Endothelial cell of umbilical vein (primary cell): ENCODE results near the gene CALY. TPM values are rescaled to one million over a fixed set of nuclear protein-coding genes. Genes with fewer than 3 reads are reported as not detected.

Source experiments
- BruUV-seq: library from RNA; stranded (reverse); fragments of 400-500 nt; replicated peaks from 2 replicates; lab custom pipeline; 2021; lab: Mats Ljungman, UMichigan
- CTCF ChIA-PET: fragments of 300-600, 350-600 bp; sonication (Branson Sonifier 250); formaldehyde crosslinking; loops from one replicate; lab custom pipeline; 2021; ENCODE audit warnings: antibody characterized with exemption, inconsistent platforms; lab: Charles Lee
- POLR2A ChIA-PET: fragments of 300-600, 350-600 bp; sonication (Branson Sonifier 250); formaldehyde crosslinking; loops from one replicate; lab custom pipeline; 2021; ENCODE audit warnings: antibody characterized with exemption, inconsistent platforms; lab: Charles Lee
- DNase-seq: peaks from one replicate; pipeline ENCODE4 v3.0.0-alpha.2; 2011; ENCODE audit warnings: low read depth, low spot score
- FAIRE-seq: peaks from 2 replicates; lab custom pipeline; 2011; peaks lifted over from hg19 to GRCh38; lab: Jason Lieb, UNC
- H2AFZ ChIP-seq: 2 replicates; pipeline ENCODE4 v1.6.0; 2012; ENCODE audit warnings: low read depth, low read length, control low read depth, inconsistent platforms
- H3K27ac ChIP-seq: 2 replicates; pipeline ENCODE4 v1.5.1; 2011; ENCODE audit warnings: low read depth, mild to moderate bottlenecking, control low read depth, low read length, moderate library complexity; ENCODE audit not compliant: insufficient read depth
- H3K27me3 ChIP-seq, 2 experiments: 2 replicates each; pipeline versions ENCODE4 v1.6.0 to v1.6.1; 2011; ENCODE audit warnings: low read length in 2 of 2, mixed read lengths in 1 of 2; ENCODE audit not compliant: control insufficient read depth in 2 of 2, insufficient read depth in 2 of 2
- H3K36me3 ChIP-seq, 2 experiments: 2 replicates in 1 of 2; 3 replicates in 1 of 2; pipeline ENCODE4 v1.5.1; 2011; ENCODE audit warnings: low read length in 2 of 2, mild to moderate bottlenecking in 1 of 2, moderate library complexity in 1 of 2; ENCODE audit not compliant: control insufficient read depth in 2 of 2, insufficient read depth in 2 of 2; ENCODE audit errors: extremely low read depth in 1 of 2
- H3K4me1 ChIP-seq: 3 replicates; pipeline ENCODE4 v1.5.1; 2011; ENCODE audit warnings: mild to moderate bottlenecking, low read length; ENCODE audit not compliant: control insufficient read depth, insufficient read depth; ENCODE audit errors: extremely low read depth
- H3K4me2 ChIP-seq: 2 replicates; pipeline ENCODE4 v1.6.1; 2011; ENCODE audit warnings: low read length, control low read depth, mixed read lengths; ENCODE audit not compliant: insufficient read depth
- H3K4me3 ChIP-seq, 3 experiments: fragments of 200-600 bp in 1 of 3; sonication (generic), shearing (Covaris generic) in 1 of 3; replicated peaks in 1 of 3; 2 replicates each; pipeline ENCODE4 v1.5.1; 2011 to 2016; ENCODE audit warnings: control low read depth in 3 of 3, low read length in 3 of 3, mild to moderate bottlenecking in 2 of 3, inconsistent platforms in 1 of 3, low read depth in 1 of 3, moderate library complexity in 1 of 3; ENCODE audit not compliant: insufficient read depth in 1 of 3
- H3K79me2 ChIP-seq: 2 replicates; pipeline ENCODE4 v1.6.0; 2012; ENCODE audit warnings: low read length, inconsistent platforms; ENCODE audit not compliant: control insufficient read depth, insufficient read depth
- H3K9ac ChIP-seq: replicated peaks from 2 replicates; pipeline ENCODE3; 2011; ENCODE audit warnings: low read length, control low read depth; ENCODE audit not compliant: insufficient read depth; ENCODE audit errors: extremely low read depth
- H3K9me1 ChIP-seq: replicated peaks from 3 replicates; pipeline ENCODE4 v1.6.0; 2011; ENCODE audit warnings: mild to moderate bottlenecking, low read length; ENCODE audit not compliant: control insufficient read depth, insufficient read depth; ENCODE audit errors: extremely low read depth
- H3K9me3 ChIP-seq: replicated peaks from 2 replicates; pipeline ENCODE4 v1.5.1; 2012; ENCODE audit warnings: low read length, inconsistent platforms; ENCODE audit not compliant: control insufficient read depth, insufficient read depth
- H4K20me1 ChIP-seq: replicated peaks from 2 replicates; pipeline ENCODE3; 2011; ENCODE audit warnings: mild to moderate bottlenecking, low read length; ENCODE audit not compliant: control insufficient read depth, insufficient read depth; ENCODE audit errors: extremely low read depth
- EZH2 ChIP-seq: IDR thresholded peaks from 2 replicates; pipeline ENCODE4 v1.6.1; 2012; ENCODE audit warnings: borderline replicate concordance, low read depth, mild to moderate bottlenecking, moderate library complexity, low read length, inconsistent platforms; ENCODE audit not compliant: severe bottlenecking
- FOS ChIP-seq: IDR thresholded peaks from 2 replicates; pipeline ENCODE4 v1.6.1; 2011; ENCODE audit warnings: mild to moderate bottlenecking, low read length, moderate library complexity, borderline replicate concordance; ENCODE audit not compliant: insufficient read depth
- POLR2A ChIP-seq: IDR thresholded peaks from 2 replicates; pipeline ENCODE4 v1.6.1; 2012; ENCODE audit warnings: low read depth, mild to moderate bottlenecking, control low read depth, low read length
- dilution Hi-C: fragments of 300-500 bp; cut with MboI; formaldehyde crosslinking; loops from one replicate; pipeline ENCODE4 v1.15.0; 2019; ENCODE audit warnings: low sequenced_read_pairs; ENCODE audit not compliant: extremely low pct_ligation_motif_present
- intact Hi-C: fragments of 100-400 bp; cut with micrococcal nuclease; formaldehyde crosslinking; loops from one replicate; pipeline ENCODE4 v1.10.0; 2022
- polyA plus RNA-seq, 4 experiments: library from polyadenylated mRNA; depleted of rRNA in 3 of 4; stranded (reverse) in 3 of 4; unstranded in 1 of 4; fragments of >200 nt; gene quantifications; 2 replicates each; pipeline versions ENCODE4 v1.2.1 to v1.2.3, GENCODE V29; 2011 to 2012; ENCODE audit warnings: missing spikeins in 1 of 4
- total RNA-seq: library from RNA; stranded (reverse); gene quantifications from 2 replicates; pipeline ENCODE4 v1.2.3, GENCODE V29; 2021
- TF ChIP-seq, protein P1 (sequence below): IDR thresholded peaks from 2 replicates; pipeline ENCODE4 v1.6.1; 2011; ENCODE audit not compliant: insufficient read depth, insufficient read length
- TF ChIP-seq, protein P2 (sequence below), 2 donors: IDR thresholded peaks; 1 replicate in 1 of 2; 2 replicates in 1 of 2; pipeline ENCODE4 v1.5.1; 2011; ENCODE audit warnings: low read length in 2 of 2, mild to moderate bottlenecking in 2 of 2, moderate library complexity in 2 of 2, control low read depth in 1 of 2, inconsistent platforms in 1 of 2, low read depth in 1 of 2; ENCODE audit not compliant: insufficient read depth in 1 of 2; ENCODE audit errors: extremely low read depth in 1 of 2

The CALY gene
- total and polyA plus RNA-seq, 2 donors (not counting 3 experiments of a cell fraction or from before 2014, with no cell fraction given), result not detected

DNA sequence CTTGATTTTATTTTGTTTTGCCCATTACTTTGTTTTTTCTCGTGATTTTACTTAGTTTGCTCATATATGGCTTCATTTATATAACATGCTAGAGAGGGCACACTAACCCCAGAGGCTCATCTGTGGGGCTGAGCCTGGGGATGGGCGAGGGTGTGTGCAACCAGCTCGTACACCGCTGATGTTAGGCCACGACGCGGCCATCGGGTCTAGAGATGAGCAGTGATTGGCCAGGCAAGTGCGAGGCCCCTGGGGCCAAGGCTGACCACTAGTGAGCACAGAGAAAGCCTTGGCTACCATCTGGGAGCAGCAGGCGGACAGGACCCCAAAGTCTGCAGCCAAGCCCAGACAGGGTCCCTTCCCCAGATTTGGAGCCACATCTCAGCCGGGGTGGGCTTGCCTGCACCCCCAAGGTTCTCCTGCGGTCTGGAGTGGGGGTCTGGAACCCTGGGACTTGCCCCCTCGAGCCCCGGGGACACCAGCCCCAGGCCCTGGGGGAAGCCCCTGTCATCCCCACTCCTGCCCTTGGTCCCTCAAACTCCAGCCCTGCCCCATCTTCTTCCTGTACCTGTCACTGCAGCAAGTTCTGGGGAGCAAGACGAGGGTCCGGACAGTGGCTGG is 17.4 kb upstream of the CALY start:
- Histone ChIP-seq H3K27me3 (no peaks in the 10 kb centered on the region), H3K9ac (no peak overlapping the region), H2AFZ (no peak overlapping the region), H3K79me2 (no peaks in the 10 kb centered on the region), H4K20me1 (no peaks in the 10 kb centered on the region), H3K4me1 (peaks cover 3% of the 10 kb centered on the region), H3K4me2 (no peak overlapping the region), H3K9me3 (no peaks in the 10 kb centered on the region), H3K36me3 (no peaks in the 10 kb centered on the region), H3K27ac (no peak overlapping the region), H3K9me1 (no peaks in the 10 kb centered on the region), H3K4me3 (no peak overlapping the region)
- TF ChIP-seq EZH2 (no peak), POLR2A (no peak), FOS (no peak)
- TF ChIP-seq, protein P1, sequence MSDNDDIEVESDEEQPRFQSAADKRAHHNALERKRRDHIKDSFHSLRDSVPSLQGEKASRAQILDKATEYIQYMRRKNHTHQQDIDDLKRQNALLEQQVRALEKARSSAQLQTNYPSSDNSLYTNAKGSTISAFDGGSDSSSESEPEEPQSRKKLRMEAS, result no peak
- TF ChIP-seq, protein P2, sequence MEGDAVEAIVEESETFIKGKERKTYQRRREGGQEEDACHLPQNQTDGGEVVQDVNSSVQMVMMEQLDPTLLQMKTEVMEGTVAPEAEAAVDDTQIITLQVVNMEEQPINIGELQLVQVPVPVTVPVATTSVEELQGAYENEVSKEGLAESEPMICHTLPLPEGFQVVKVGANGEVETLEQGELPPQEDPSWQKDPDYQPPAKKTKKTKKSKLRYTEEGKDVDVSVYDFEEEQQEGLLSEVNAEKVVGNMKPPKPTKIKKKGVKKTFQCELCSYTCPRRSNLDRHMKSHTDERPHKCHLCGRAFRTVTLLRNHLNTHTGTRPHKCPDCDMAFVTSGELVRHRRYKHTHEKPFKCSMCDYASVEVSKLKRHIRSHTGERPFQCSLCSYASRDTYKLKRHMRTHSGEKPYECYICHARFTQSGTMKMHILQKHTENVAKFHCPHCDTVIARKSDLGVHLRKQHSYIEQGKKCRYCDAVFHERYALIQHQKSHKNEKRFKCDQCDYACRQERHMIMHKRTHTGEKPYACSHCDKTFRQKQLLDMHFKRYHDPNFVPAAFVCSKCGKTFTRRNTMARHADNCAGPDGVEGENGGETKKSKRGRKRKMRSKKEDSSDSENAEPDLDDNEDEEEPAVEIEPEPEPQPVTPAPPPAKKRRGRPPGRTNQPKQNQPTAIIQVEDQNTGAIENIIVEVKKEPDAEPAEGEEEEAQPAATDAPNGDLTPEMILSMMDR (IDR thresholded peaks at IDR 0.05; ENCODE audit: extremely low read depth in 1 of 2, insufficient read depth in 1 of 2, low read depth in 1 of 2, low read length in 2 of 2), result no peak
- no peak for DNase-seq
- no peak for FAIRE-seq
- ChIA-PET CTCF (interaction anchor here (1.6 to 3.6 kb wide), 2 partner anchors 10 to 24 kb away, joined by 5 to 20 read pairs; no protein-coding TSS in a partner anchor), POLR2A (interaction anchor here (0.6 kb wide), 1 partner anchor 19 kb away, joined by 5 read pairs; no protein-coding TSS in a partner anchor)
- intact Hi-C loops (no loop called here), dilution Hi-C loops (no loop called here)
- BruUV-seq, result no TSS peak
